ENCODE measurements around the gene RNU1-4.
"Not testable (repeated sequence)": the region's sequence is repeated elsewhere in the genome, so short reads cannot be mapped to it uniquely, and the experiment has no call there.

RNU1-4 gene

GRCh38 chr1:16770896-16771446, 30.7 kb downstream of the RNU1-4 start:
- DNase-seq, result not testable (repeated sequence)

- DNase-seq, result peak; percentile 1
These were observed 32.2 kb downstream of the RNU1-4 start for GRCh38 chr1:16772275-16773204.

- DNase-seq, result not testable (repeated sequence)
These were observed 32.9 kb downstream of the RNU1-4 start for GRCh38 chr1:16773205-16773596.

- DNase-seq, result not testable (repeated sequence)
These were observed 33.4 kb downstream of the RNU1-4 start for GRCh38 chr1:16773723-16774122.

GRCh38 chr1:16774773-16775172, 34.5 kb downstream of the RNU1-4 start:
- DNase-seq, result not testable (repeated sequence)

GRCh38 chr1:16775290-16775689, 35.0 kb downstream of the RNU1-4 start:
- DNase-seq, result not testable (repeated sequence)

GRCh38 chr1:16776248-16776647, 35.9 kb downstream of the RNU1-4 start:
- not testable (repeated sequence) for DNase-seq

- DNase-seq, result not testable (repeated sequence)
These were observed 36.5 kb downstream of the RNU1-4 start for GRCh38 chr1:16776835-16777234.

- DNase-seq, result not testable (repeated sequence)
These were observed 37.5 kb downstream of the RNU1-4 start for GRCh38 chr1:16777821-16778220.

- DNase-seq, result not testable (repeated sequence)
These were observed 39.2 kb downstream of the RNU1-4 start for GRCh38 chr1:16779525-16779924.

- DNase-seq, result not testable (repeated sequence)
These were observed 40.7 kb downstream of the RNU1-4 start for GRCh38 chr1:16781033-16781432.

- DNase-seq, result not testable (repeated sequence)
These were observed 41.3 kb downstream of the RNU1-4 start for GRCh38 chr1:16781625-16782024.

GRCh38 chr1:16784955-16785354, 44.6 kb downstream of the RNU1-4 start:
- not testable (repeated sequence) for DNase-seq

GRCh38 chr1:16786362-16786761, 46.0 kb downstream of the RNU1-4 start:
- not testable (repeated sequence) for DNase-seq

- DNase-seq, result not testable (repeated sequence)
These were observed 46.9 kb downstream of the RNU1-4 start for GRCh38 chr1:16787175-16787574.

GRCh38 chr1:16787711-16788110, 47.4 kb downstream of the RNU1-4 start:
- DNase-seq, result not testable (repeated sequence)
